ENCODE data around the gene GPN3. TPM values are rescaled to one million over a fixed set of nuclear protein-coding genes. Genes with fewer than 3 reads are reported as not detected.
A peak's percentile ranks its signal among the peaks of the same experiment; 100 is the strongest.

Gene GPN3
- total and polyA plus RNA-seq, 2 of the 8 experiments (the other 6 are each of a cell fraction or from before 2014, with no cell fraction given): 49.7 to 52.9 TPM

DNA sequence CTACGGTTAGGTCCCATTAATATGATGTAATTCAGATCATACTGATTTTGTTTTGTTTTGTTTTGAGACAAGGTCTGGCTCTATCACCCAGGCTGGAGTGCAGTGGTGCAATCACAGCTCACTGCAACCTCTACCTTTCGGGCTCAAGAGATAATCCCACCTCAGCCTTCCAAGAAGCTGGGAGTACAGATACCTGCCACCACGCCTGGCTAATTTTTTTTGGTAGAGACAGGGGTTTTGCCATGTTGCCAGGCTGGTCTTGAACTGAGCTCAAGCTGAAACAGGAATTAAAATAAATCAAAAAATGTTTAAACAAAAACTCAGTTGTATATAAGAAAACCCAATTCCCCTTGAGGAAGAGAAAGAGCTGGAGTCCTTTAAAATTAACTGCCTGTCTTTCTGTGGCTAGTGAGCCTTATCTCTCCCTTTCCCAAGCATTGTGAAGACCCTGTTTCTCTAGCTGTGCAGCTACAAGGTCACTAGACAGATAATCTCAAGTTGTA is 46.8 kb downstream of the GPN3 start:
- Histone ChIP-seq H3K56ac (replicated peaks; ENCODE audit: insufficient read length, low read depth, low read length) (no peak overlapping the region), H3K27me3 (replicated peaks in 1 of 4; ENCODE audit: control insufficient read depth in 3 of 4, extremely low read depth in 1 of 4, insufficient read depth in 3 of 4, low read length in 3 of 4) (no peaks in the 10 kb centered on the region), H4K20me1 (replicated peaks in 1 of 2; ENCODE audit: control insufficient read depth in 1 of 2, insufficient read depth in 2 of 2, low read length in 2 of 2) (no peaks in the 10 kb centered on the region), H3K4me2 (ENCODE audit: insufficient read depth in 1 of 2, low read depth in 2 of 2, low read length in 2 of 2) (no peak overlapping the region), H3K4me1 (replicated peaks in 1 of 4; ENCODE audit: control insufficient read depth in 3 of 4, insufficient read depth in 4 of 4, low read length in 3 of 4) (peaks cover 3 to 5% (median 3%) of the 10 kb centered on the region in 4 experiments; a peak in 4 of 7 replicates), H3K9ac (replicated peaks in 1 of 4; ENCODE audit: extremely low read depth in 1 of 4, low read depth in 3 of 4, low read length in 3 of 4) (no peak overlapping the region), H3K79me1 (ENCODE audit: low read depth, low read length) (no peaks in the 10 kb centered on the region), H2BK15ac (ENCODE audit: low read length) (no peak overlapping the region), H2BK120ac (replicated peaks; ENCODE audit: low read depth, low read length) (no peak overlapping the region), H2BK12ac (ENCODE audit: low read depth, low read length) (no peak overlapping the region), H4K5ac (ENCODE audit: insufficient read length, low read depth, low read length) (no peak overlapping the region), H3K9me3 (ENCODE audit: insufficient read depth in 2 of 2, low read depth in 1 of 2, low read length in 1 of 2) (no peaks in the 10 kb centered on the region), H3K4me3 (ENCODE audit: extremely low read depth in 1 of 4, insufficient read depth in 2 of 4, low read depth in 3 of 4, low read length in 4 of 4) (no peak overlapping the region), H3K18ac (ENCODE audit: extremely low read depth, low read length) (no peak overlapping the region), H4K8ac (ENCODE audit: extremely low read depth, insufficient read depth, low read length) (no peak overlapping the region; the same call in 1 of the 2 replicates), H3K4ac (replicated peaks; ENCODE audit: insufficient read length, low read depth, low read length) (no peak overlapping the region), H2BK20ac (ENCODE audit: low read length) (no peak overlapping the region), H2AK5ac (ENCODE audit: low read depth, low read length) (no peak overlapping the region), H3K36me3 (ENCODE audit: control insufficient read depth in 2 of 4, insufficient read depth in 4 of 4, low read length in 3 of 4) (no peaks in the 10 kb centered on the region), H3K79me2 (ENCODE audit: control insufficient read depth in 1 of 2, insufficient read depth in 2 of 2, low read length in 2 of 2) (no peaks in the 10 kb centered on the region), H3K23me2 (ENCODE audit: low read depth, low read length) (no peaks in the 10 kb centered on the region), H2AFZ (ENCODE audit: low read length) (0 out of 2 replicates have a peak overlapping the region, but pooled peaks have one; percentile 8), H2BK5ac (ENCODE audit: low read depth, low read length) (no peak overlapping the region), H3K23ac (ENCODE audit: insufficient read length) (no peak overlapping the region), H4K91ac (replicated peaks; ENCODE audit: insufficient read length, low read length) (no peak overlapping the region), H3K27ac (ENCODE audit: low read depth, low read length) (no peak overlapping the region), H3K14ac (ENCODE audit: insufficient read length) (no peak overlapping the region)
- FAIRE-seq: no peak
- CTCF ChIA-PET (ENCODE audit: partially characterized antibody): interaction anchor here (0.6 to 3.1 kb wide), 5 partner anchors 10 to 1011 kb away, joined by 3 to 21 read pairs (median 3); no protein-coding TSS in a partner anchor
- 88% methylated on average over 3 of the region's 3 CpGs; no CpG with 5 or more reads in 1 of the 2 experiments for WGBS, 2 experiments (ENCODE audit: extremely low coverage in 1 of 2, insufficient coverage in 1 of 2, insufficient read length in 1 of 2, insufficient replicate concordance in 2 of 2, low coverage in 1 of 2, low lambda C conversion rate in 2 of 2, missing lambda C conversion rate in 1 of 2)
- POLR2A ChIA-PET (ENCODE audit: partially characterized antibody): interaction anchor here (1.0 to 1.3 kb wide), 2 partner anchors 10 to 55 kb away, joined by 3 to 5 read pairs; no protein-coding TSS in a partner anchor
- no peak for DNase-seq (ENCODE audit: low read depth in 1 of 2, low spot score in 2 of 2)
- no peak for TF ChIP-seq POU5F1 (IDR thresholded peaks at IDR 0.05; ENCODE audit: low read depth, low read length)
- no peak for TF ChIP-seq EGR1 (IDR thresholded peaks at IDR 0.05; ENCODE audit: borderline replicate concordance, low read depth, low read length)
- TF ChIP-seq EP300 (IDR thresholded peaks at IDR 0.05; ENCODE audit: borderline replicate concordance in 1 of 2, low read depth in 2 of 2, low read length in 2 of 2): no peak
- TF ChIP-seq SP1 (IDR thresholded peaks at IDR 0.05; ENCODE audit: low read depth, low read length): no peak
- no peak for TF ChIP-seq ZNF274 (IDR thresholded peaks at IDR 0.05; ENCODE audit: borderline replicate concordance, extremely low read depth, low read length)
- no peak for TF ChIP-seq KDM5A (IDR thresholded peaks at IDR 0.05; ENCODE audit: low read length)
- no peak for TF ChIP-seq SRF (IDR thresholded peaks at IDR 0.05; ENCODE audit: low read depth, low read length)
- TF ChIP-seq POLR2AphosphoS5 (IDR thresholded peaks at IDR 0.05; ENCODE audit: low read depth, low read length): no peak
- no peak for TF ChIP-seq RBBP5 (IDR thresholded peaks at IDR 0.05; ENCODE audit: borderline replicate concordance, low read depth, low read length)
- TF ChIP-seq ATF2 (IDR thresholded peaks at IDR 0.05; ENCODE audit: low read length): no peak
- TF ChIP-seq CTBP2 (IDR thresholded peaks at IDR 0.05; ENCODE audit: borderline replicate concordance, insufficient read depth, insufficient read length, low read length): no peak
- no peak for TF ChIP-seq SIX5 (IDR thresholded peaks at IDR 0.05; ENCODE audit: low read depth, low read length)

Measured in H1 (cell line).